H1 (cell line): ENCODE results near the gene PCDH9. TPM values are rescaled to one million over a fixed set of nuclear protein-coding genes. Genes with fewer than 3 reads are reported as not detected.

ENCODE experiments used
- CTCF ChIA-PET: fragments of 300-600 bp; sonication (Branson Sonifier 250); formaldehyde crosslinking; loops from one replicate; lab custom pipeline; 2021; ENCODE audit not compliant: partially characterized antibody; lab: Charles Lee
- POLR2A ChIA-PET: fragments of 300-600 bp; sonication (Branson Sonifier 250); formaldehyde crosslinking; loops from one replicate; lab custom pipeline; 2021; ENCODE audit warnings: inconsistent platforms; ENCODE audit not compliant: partially characterized antibody; lab: Charles Lee
- DNase-seq, 2 experiments: peaks; one replicate each; pipeline versions ENCODE4 v3.0.0 to v3.0.0-alpha.2; 2010 to 2022; ENCODE audit warnings: low spot score in 2 of 2, low read depth in 1 of 2, mixed read lengths in 1 of 2
- FAIRE-seq: peaks from 2 replicates; lab custom pipeline; 2011; peaks lifted over from hg19 to GRCh38; lab: Jason Lieb, UNC
- H2AFZ ChIP-seq: 2 replicates; pipeline ENCODE4 v1.8.1; 2012; ENCODE audit warnings: low read length, inconsistent platforms
- H2AK5ac ChIP-seq: 2 replicates; pipeline ENCODE4 v1.6.1; 2013; ENCODE audit warnings: low read depth, low read length
- H2BK120ac ChIP-seq: replicated peaks from 2 replicates; pipeline ENCODE3; 2013; ENCODE audit warnings: low read depth, low read length, inconsistent platforms
- H2BK12ac ChIP-seq: 2 replicates; pipeline ENCODE4 v1.6.1; 2013; ENCODE audit warnings: low read depth, low read length
- H2BK15ac ChIP-seq: 2 replicates; pipeline ENCODE4 v1.6.1; 2013; ENCODE audit warnings: low read length
- H2BK20ac ChIP-seq: 2 replicates; pipeline ENCODE4 v1.6.1; 2013; ENCODE audit warnings: low read length
- H2BK5ac ChIP-seq: 2 replicates; pipeline ENCODE4 v1.6.1; 2013; ENCODE audit warnings: low read depth, low read length
- H3K14ac ChIP-seq: 2 replicates; pipeline ENCODE4 v1.6.1; 2013; ENCODE audit warnings: inconsistent platforms; ENCODE audit not compliant: insufficient read length
- H3K18ac ChIP-seq: 2 replicates; pipeline ENCODE4 v1.6.1; 2013; ENCODE audit warnings: low read length; ENCODE audit errors: extremely low read depth
- H3K23ac ChIP-seq: 2 replicates; pipeline ENCODE4 v1.6.1; 2013; ENCODE audit warnings: inconsistent platforms; ENCODE audit not compliant: insufficient read length
- H3K23me2 ChIP-seq: 2 replicates; pipeline ENCODE4 v1.6.1; 2013; ENCODE audit warnings: low read depth, low read length
- H3K27ac ChIP-seq: 2 replicates; pipeline ENCODE4 v1.6.1; 2011; ENCODE audit warnings: low read depth, low read length, inconsistent platforms
- H3K27me3 ChIP-seq, 4 experiments: replicated peaks in 1 of 4; 1 replicate in 1 of 4; 2 replicates in 3 of 4; pipeline versions ENCODE4 v1.6.1 to v1.8.1; 2011 to 2013; ENCODE audit warnings: low read length in 3 of 4, mild to moderate bottlenecking in 3 of 4, inconsistent platforms in 2 of 4, mixed read lengths in 2 of 4, moderate library complexity in 1 of 4; ENCODE audit not compliant: control insufficient read depth in 3 of 4, insufficient read depth in 3 of 4; ENCODE audit errors: extremely low read depth in 1 of 4
- H3K36me3 ChIP-seq, 4 experiments: 2 replicates each; pipeline versions ENCODE4 v1.6.1 to v1.8.1; 2011 to 2013; ENCODE audit warnings: mild to moderate bottlenecking in 4 of 4, low read length in 3 of 4, moderate library complexity in 2 of 4, control low read depth in 1 of 4, inconsistent platforms in 1 of 4; ENCODE audit not compliant: insufficient read depth in 4 of 4, control insufficient read depth in 2 of 4
- H3K4ac ChIP-seq: replicated peaks from 2 replicates; pipeline ENCODE3; 2013; ENCODE audit warnings: low read length, low read depth, mixed read lengths, inconsistent platforms; ENCODE audit not compliant: insufficient read length
- H3K4me1 ChIP-seq, 4 experiments: replicated peaks in 1 of 4; 1 replicate in 1 of 4; 2 replicates in 3 of 4; pipeline versions ENCODE4 v1.6.1 to v1.8.1; 2011 to 2013; ENCODE audit warnings: low read length in 3 of 4, inconsistent platforms in 2 of 4, mixed read lengths in 1 of 4; ENCODE audit not compliant: insufficient read depth in 4 of 4, control insufficient read depth in 3 of 4
- H3K4me2 ChIP-seq, 2 experiments: 2 replicates each; pipeline versions ENCODE4 v1.6.1 to v1.8.1; 2011 to 2013; ENCODE audit warnings: low read depth in 2 of 2, low read length in 2 of 2, control low read depth in 1 of 2, inconsistent platforms in 1 of 2, mild to moderate bottlenecking in 1 of 2; ENCODE audit not compliant: insufficient read depth in 1 of 2
- H3K4me3 ChIP-seq, 4 experiments: fragments of 200-600, 300-600 bp in 1 of 4; sonication (generic), shearing (Covaris generic), sonication (Bioruptor Twin) in 1 of 4; 2 replicates each; pipeline versions ENCODE4 v1.5.1 to v1.8.1; 2011 to 2016; ENCODE audit warnings: low read length in 4 of 4, low read depth in 3 of 4, control low read depth in 2 of 4, inconsistent platforms in 2 of 4, mild to moderate bottlenecking in 2 of 4, mixed read lengths in 1 of 4, moderate library complexity in 1 of 4; ENCODE audit not compliant: insufficient read depth in 2 of 4; ENCODE audit errors: extremely low read depth in 1 of 4
- H3K56ac ChIP-seq: replicated peaks from 2 replicates; pipeline ENCODE3; 2013; ENCODE audit warnings: low read depth, mild to moderate bottlenecking, mixed read lengths, low read length, inconsistent platforms; ENCODE audit not compliant: insufficient read length
- H3K79me1 ChIP-seq: 2 replicates; pipeline ENCODE4 v1.6.1; 2013; ENCODE audit warnings: low read depth, low read length, control low read depth
- H3K79me2 ChIP-seq, 2 experiments: 2 replicates each; pipeline versions ENCODE4 v1.6.1 to v1.8.1; 2012 to 2013; ENCODE audit warnings: low read length in 2 of 2, mild to moderate bottlenecking in 2 of 2, inconsistent platforms in 1 of 2; ENCODE audit not compliant: insufficient read depth in 2 of 2, control insufficient read depth in 1 of 2
- H3K9ac ChIP-seq, 4 experiments: replicated peaks in 1 of 4; 1 replicate in 1 of 4; 2 replicates in 3 of 4; pipeline versions ENCODE4 v1.6.1 to v1.8.1; 2011 to 2013; ENCODE audit warnings: low read depth in 3 of 4, low read length in 3 of 4, control low read depth in 2 of 4, mild to moderate bottlenecking in 2 of 4, moderate library complexity in 2 of 4, inconsistent platforms in 1 of 4; ENCODE audit errors: extremely low read depth in 1 of 4
- H3K9me3 ChIP-seq, 2 experiments: 2 replicates each; pipeline versions ENCODE4 v1.6.1 to v1.8.1; 2012 to 2013; ENCODE audit warnings: mild to moderate bottlenecking in 2 of 2, moderate library complexity in 2 of 2, control low read depth in 1 of 2, inconsistent platforms in 1 of 2, low read depth in 1 of 2, low read length in 1 of 2, mixed read lengths in 1 of 2; ENCODE audit not compliant: insufficient read depth in 2 of 2
- H4K20me1 ChIP-seq, 2 experiments: replicated peaks in 1 of 2; 2 replicates each; pipeline versions ENCODE3 to v1.8.1; 2011 to 2013; ENCODE audit warnings: inconsistent platforms in 2 of 2, low read length in 2 of 2, mild to moderate bottlenecking in 1 of 2; ENCODE audit not compliant: insufficient read depth in 2 of 2, control insufficient read depth in 1 of 2
- H4K5ac ChIP-seq: 2 replicates; pipeline ENCODE4 v1.6.1; 2013; ENCODE audit warnings: low read length, low read depth, mixed read lengths, inconsistent platforms; ENCODE audit not compliant: insufficient read length
- H4K8ac ChIP-seq: 2 replicates; pipeline ENCODE4 v1.8.0; 2013; ENCODE audit warnings: mild to moderate bottlenecking, moderate library complexity, low read length, inconsistent platforms; ENCODE audit not compliant: insufficient read depth; ENCODE audit errors: extremely low read depth
- H4K91ac ChIP-seq: replicated peaks from 2 replicates; pipeline ENCODE3; 2013; ENCODE audit warnings: low read length, mixed read lengths, inconsistent platforms; ENCODE audit not compliant: insufficient read length
- ASH2L ChIP-seq: fragments of 200-600, 300-600 bp; sonication (generic); IDR thresholded peaks from one replicate; pipeline ENCODE4 v1.7.1; 2017; ENCODE audit warnings: low read length
- BACH1 ChIP-seq: IDR thresholded peaks from 2 replicates; pipeline ENCODE4 v1.6.1; 2012; ENCODE audit warnings: low read length, improper control_type of control experiment
- CBX5 ChIP-seq: fragments of 300-800, 300-1000 bp; sonication (generic); IDR thresholded peaks from 2 replicates; pipeline ENCODE4 v1.7.1; 2016; ENCODE audit warnings: antibody characterized with exemption, low read length, low read depth
- CTCF ChIP-seq, 3 experiments: IDR thresholded peaks; 1 replicate in 2 of 3; 2 replicates in 1 of 3; pipeline versions ENCODE4 v1.5.1 to v1.6.1; 2011; ENCODE audit warnings: low read length in 3 of 3, mild to moderate bottlenecking in 3 of 3, inconsistent platforms in 2 of 3, low read depth in 1 of 3, moderate library complexity in 1 of 3; ENCODE audit not compliant: insufficient read depth in 1 of 3; ENCODE audit errors: control extremely low read depth in 1 of 3
- KDM4A ChIP-seq: IDR thresholded peaks from one replicate; pipeline ENCODE4 v1.7.1; 2012; ENCODE audit warnings: low read depth, mild to moderate bottlenecking, moderate library complexity, low read length, inconsistent platforms; ENCODE audit not compliant: severe bottlenecking
- MAFK ChIP-seq: IDR thresholded peaks from 2 replicates; pipeline ENCODE4 v1.6.1; 2012; ENCODE audit warnings: low read depth, mild to moderate bottlenecking, improper control_type of control experiment, low read length
- NRF1 ChIP-seq: IDR thresholded peaks from 2 replicates; pipeline ENCODE4 v1.6.1; 2011; ENCODE audit warnings: mild to moderate bottlenecking, low read depth, low read length, improper control_type of control experiment
- POLR2AphosphoS5 ChIP-seq: IDR thresholded peaks from 2 replicates; pipeline ENCODE4 v1.6.1; 2011; ENCODE audit warnings: low read depth, low read length
- POU5F1 ChIP-seq: IDR thresholded peaks from 2 replicates; pipeline ENCODE4 v1.6.1; 2011; ENCODE audit warnings: low read depth, mild to moderate bottlenecking, low read length, moderate library complexity
- RBBP5 ChIP-seq: IDR thresholded peaks from 2 replicates; pipeline ENCODE4 v1.7.1; 2012; ENCODE audit warnings: low read depth, mild to moderate bottlenecking, inconsistent platforms, low read length, moderate library complexity, borderline replicate concordance
- SP1 ChIP-seq: IDR thresholded peaks from 2 replicates; pipeline ENCODE4 v1.6.1; 2011; ENCODE audit warnings: low read depth, low read length
- SP4 ChIP-seq: IDR thresholded peaks from 2 replicates; pipeline ENCODE4 v1.6.1; 2012; ENCODE audit warnings: low read length, inconsistent platforms
- TAF1 ChIP-seq: IDR thresholded peaks from 2 replicates; pipeline ENCODE4 v1.6.1; 2011; ENCODE audit warnings: mild to moderate bottlenecking, low read depth, low read length
- ZNF274 ChIP-seq: IDR thresholded peaks from 2 replicates; pipeline ENCODE4 v1.7.0; 2012; ENCODE audit warnings: low read length, borderline replicate concordance; ENCODE audit errors: extremely low read depth
- WGBS, 2 experiments: shearing (Covaris generic) in 1 of 2; methylation state at CpG; one replicate each; pipeline versions ENCODE4 v1.1.6 to v1.1.7; 2013 to 2015; ENCODE audit warnings: low lambda C conversion rate in 2 of 2, mixed read lengths in 2 of 2, inconsistent platforms in 1 of 2, low coverage in 1 of 2, missing lambda C conversion rate in 1 of 2; ENCODE audit not compliant: insufficient replicate concordance in 2 of 2, insufficient coverage in 1 of 2, insufficient read length in 1 of 2; ENCODE audit errors: extremely low coverage in 1 of 2, missing lambda C conversion rate in 1 of 2; 5-methylcytosine and 5-hydroxymethylcytosine counted together
- polyA plus RNA-seq, 7 experiments: library from polyadenylated mRNA; depleted of rRNA in 3 of 7; stranded (reverse) in 5 of 7; unstranded in 2 of 7; fragments of >200 nt in 5 of 7; fragments of 200-250 nt in 2 of 7; gene quantifications; 1 replicate in 5 of 7; 2 replicates in 1 of 7; 4 replicates in 1 of 7; pipeline versions ENCODE4 v1.2.1 to v1.2.3, GENCODE V29; 2011 to 2013; ENCODE audit warnings: missing spikeins in 2 of 7, mixed read lengths in 2 of 7
- total RNA-seq: library from RNA; stranded (reverse); fragmentation: NEBNext Ultra II Directional; extraction: Animal tissue kit (Norgen Biotek cat#: 25700); gene quantifications from 2 replicates; pipeline ENCODE4 v1.2.1, GENCODE V29; 2021

PCDH9 gene
- total and polyA plus RNA-seq, 2 of the 8 experiments (the other 6 are each of a cell fraction or from before 2014, with no cell fraction given) = 0.12 to 0.60 TPM

- Histone ChIP-seq H3K36me3 (no peaks in the 10 kb centered on the region), H3K23me2 (no peaks in the 10 kb centered on the region), H4K91ac (no peak overlapping the region), H4K20me1 (no peaks in the 10 kb centered on the region), H3K4me3 (no peak overlapping the region), H3K79me1 (no peaks in the 10 kb centered on the region), H2BK120ac (no peak overlapping the region), H3K27ac (no peak overlapping the region), H3K14ac (no peak overlapping the region), H2BK15ac (no peak overlapping the region), H3K56ac (no peak overlapping the region), H3K4me2 (no peak overlapping the region), H2AK5ac (no peak overlapping the region), H2BK12ac (no peak overlapping the region), H3K79me2 (no peaks in the 10 kb centered on the region), H3K18ac (no peak overlapping the region), H3K23ac (no peak overlapping the region), H3K9me3 (no peaks in the 10 kb centered on the region), H3K4me1 (no peaks in the 10 kb centered on the region), H4K5ac (no peak overlapping the region), H4K8ac (no peak overlapping the region), H3K27me3 (no peaks in the 10 kb centered on the region; a peak in 1 of 7 replicates), H3K9ac (no peak overlapping the region), H3K4ac (no peak overlapping the region), H2AFZ (no peak overlapping the region), H2BK20ac (no peak overlapping the region), H2BK5ac (no peak overlapping the region)
- no peak for FAIRE-seq
- ChIA-PET POLR2A (no interaction called here), CTCF (no interaction called here)
- DNase-seq = no peak
- TF ChIP-seq BACH1 (no peak), MAFK (no peak), CTCF (IDR thresholded peaks at IDR 0.05; ENCODE audit: control extremely low read depth in 1 of 3, insufficient read depth in 1 of 3, low read depth in 1 of 3, low read length in 3 of 3) (no peak), CBX5 (no peak), SP4 (no peak), SP1 (no peak), NRF1 (no peak), KDM4A (no peak), POU5F1 (no peak), POLR2AphosphoS5 (no peak), TAF1 (no peak), ZNF274 (no peak), ASH2L (no peak), RBBP5 (no peak)
- WGBS, 2 experiments = 87% methylated on average over 2 of the region's 2 CpGs; no CpG with 5 or more reads in 1 of the 2 experiments
These were observed 566.9 kb downstream of the PCDH9 start for GRCh38 chr13:66663206-66663605.
